Stimulated activated CD8-positive, alpha-beta memory T cell treated with anti-CD3 and anti-CD28 coated beads, Interleukin-7, amount 100 ng/mL, for 24 hours (primary cell): Measurements from ENCODE around the gene KLHL24.
"Not testable (repeated sequence)": the region's sequence is repeated elsewhere in the genome, so short reads cannot be mapped to it uniquely, and the experiment has no call there.

Experiments used
- DNase-seq: peaks from one replicate; pipeline ENCODE4 v3.0.0-alpha.2; 2020; ENCODE audit warnings: low read depth

KLHL24 gene

DNA sequence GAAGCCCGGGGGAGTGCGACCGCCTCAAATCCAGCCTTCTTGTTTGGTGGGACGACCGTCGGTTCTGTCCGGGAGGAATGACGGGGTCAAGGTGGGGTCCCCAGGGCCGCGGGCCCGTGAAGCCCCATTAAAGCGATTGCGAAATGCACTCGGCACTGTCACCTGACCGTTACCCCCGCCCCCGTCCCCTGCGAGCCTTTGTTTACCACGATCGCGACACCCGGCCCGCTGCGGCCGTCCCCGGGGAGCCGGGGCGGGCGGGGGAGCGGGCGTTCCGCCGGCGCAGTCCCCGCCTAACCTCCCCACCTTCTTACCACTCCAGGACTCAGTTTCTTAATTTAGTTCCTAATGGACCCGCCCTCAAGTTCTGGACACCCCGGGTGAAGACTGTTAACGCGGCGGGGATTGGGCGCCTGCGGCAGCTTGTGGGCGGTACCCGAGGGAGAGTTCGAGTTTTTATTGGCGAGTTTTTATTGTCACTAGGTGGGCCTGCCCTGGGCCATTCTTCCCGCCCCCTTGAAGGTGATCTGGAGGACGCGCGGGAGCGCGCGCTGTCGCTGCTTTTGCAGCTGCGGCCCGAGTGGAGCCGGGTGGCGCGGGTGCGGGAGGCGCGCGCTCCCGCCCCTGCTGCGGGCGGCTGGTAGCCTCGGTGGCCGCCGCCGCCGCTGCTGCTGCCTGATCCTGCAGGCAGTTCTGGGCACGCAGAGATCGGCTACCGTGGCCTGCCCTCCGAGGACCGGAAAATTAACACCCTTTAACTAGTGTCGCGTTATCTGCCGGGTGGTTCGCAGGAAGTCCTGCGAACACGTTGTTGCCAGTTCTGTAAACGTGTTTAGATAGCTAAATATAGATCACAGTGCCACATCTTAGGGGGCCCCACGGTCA is 1.0 kb downstream of the KLHL24 start:
- DNase-seq, result peak; percentile 81

DNA sequence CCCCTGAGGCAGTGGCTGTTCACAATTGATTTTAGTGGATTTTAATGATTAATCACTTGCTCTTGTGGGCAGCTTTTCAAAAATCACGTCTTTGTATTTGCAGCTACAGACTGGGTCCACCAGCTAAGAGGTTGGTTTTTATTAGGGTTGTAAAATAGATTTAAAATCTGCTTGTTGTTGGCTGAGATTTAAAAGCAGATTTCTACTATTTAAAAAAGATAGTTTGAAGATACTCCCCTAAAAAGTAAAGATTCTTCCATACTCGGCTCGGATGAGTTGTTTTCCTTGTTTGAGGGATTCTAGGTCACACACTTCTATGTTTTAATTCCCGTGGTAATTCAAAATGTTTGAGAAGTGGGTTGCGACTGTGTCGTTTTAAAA is 1.7 kb downstream of the KLHL24 start:
- no peak for DNase-seq

DNA sequence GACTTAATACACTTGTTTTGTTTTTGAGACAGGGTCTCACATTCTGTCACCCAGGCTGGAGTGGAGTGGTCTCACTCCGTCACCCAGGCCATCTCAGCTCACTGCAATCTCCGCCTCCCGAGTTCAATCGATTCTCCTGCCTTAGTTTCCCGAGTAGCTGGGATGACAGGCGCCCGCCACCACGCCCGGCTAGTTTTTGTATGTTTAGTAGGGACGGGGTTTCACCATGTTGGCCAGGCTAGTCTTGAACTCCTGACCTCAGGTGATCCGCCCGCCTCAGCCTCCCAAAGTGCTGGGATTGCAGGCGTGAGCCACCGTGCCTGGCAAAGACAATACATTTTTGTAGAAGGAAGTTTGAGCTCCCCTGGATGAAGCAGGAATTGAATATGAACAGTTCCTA is 2.2 kb downstream of the KLHL24 start:
- DNase-seq, result not testable (repeated sequence)

DNA sequence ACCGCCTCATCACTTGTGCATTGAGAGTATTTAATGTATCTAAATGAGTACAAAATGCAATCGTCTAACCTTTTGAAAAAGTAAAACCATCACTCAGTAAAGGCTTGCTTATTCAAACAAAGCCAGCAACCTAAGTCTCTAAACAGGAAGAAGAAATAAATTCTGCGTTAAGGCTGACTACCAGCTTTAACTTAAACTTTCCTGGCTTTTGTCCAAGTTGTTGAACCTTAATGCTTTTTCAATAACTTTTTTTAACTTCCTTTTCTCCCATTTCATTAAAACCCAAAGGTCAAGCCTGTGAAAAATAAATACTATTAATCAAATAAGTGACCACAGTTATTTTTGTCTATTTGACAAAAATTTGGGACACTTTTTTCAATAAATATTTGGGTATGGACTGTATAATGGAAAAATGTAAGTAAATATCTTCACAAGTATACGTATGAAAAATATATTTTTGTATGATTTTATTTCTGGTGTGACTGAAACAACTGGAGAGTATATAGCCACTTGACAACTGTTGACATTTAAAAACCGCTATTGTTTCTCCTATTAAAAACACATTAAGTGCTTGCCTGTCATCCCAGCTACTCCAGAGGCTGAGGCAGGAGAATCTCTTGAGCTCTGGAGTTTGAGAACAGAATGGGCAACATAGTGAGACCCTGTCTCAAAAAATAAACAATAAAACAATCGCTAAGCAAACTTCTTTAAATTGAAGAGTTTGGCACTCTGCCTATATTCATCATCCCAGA is 2.9 kb downstream of the KLHL24 start:
- DNase-seq, result no peak

DNA sequence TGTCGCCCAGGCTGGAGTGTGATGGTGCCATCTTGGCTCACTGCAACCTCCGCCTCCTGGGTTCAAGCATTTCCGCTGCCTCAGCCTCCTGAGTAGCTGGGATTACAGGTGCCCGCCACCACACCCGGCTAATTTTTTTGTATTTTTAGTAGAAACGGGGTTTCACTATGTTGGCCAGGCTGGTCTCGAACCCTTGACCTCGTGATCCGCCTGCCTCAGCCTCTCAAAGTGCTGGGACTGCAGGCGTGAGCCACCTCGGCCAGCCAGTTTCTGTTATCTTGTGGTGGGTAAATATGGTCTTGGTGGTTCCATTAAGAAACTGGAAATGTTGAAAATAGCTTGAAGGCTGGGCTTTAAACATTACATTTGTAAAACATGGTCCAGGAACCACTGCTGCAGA is 5.2 kb downstream of the KLHL24 start:
- not testable (repeated sequence) for DNase-seq

DNA sequence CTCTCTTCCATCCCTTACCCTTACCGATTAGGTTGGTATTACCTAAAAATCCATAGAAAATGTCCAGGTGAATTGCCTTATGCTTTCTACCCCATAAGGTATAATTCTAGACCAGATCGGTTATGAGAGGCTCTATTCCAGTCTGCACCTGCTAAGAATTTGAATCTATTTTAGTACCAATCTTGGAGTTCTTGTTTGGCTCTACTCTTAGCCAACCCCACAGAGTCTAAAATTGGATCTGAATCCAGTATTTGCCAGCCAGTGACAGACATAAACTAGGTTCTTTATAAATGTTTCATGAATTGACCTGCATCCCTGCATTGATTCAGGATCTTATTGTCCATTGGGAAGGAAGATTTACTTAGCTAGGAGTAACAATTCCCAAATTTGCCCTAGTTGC is 6.5 kb downstream of the KLHL24 start:
- DNase-seq, result no peak

DNA sequence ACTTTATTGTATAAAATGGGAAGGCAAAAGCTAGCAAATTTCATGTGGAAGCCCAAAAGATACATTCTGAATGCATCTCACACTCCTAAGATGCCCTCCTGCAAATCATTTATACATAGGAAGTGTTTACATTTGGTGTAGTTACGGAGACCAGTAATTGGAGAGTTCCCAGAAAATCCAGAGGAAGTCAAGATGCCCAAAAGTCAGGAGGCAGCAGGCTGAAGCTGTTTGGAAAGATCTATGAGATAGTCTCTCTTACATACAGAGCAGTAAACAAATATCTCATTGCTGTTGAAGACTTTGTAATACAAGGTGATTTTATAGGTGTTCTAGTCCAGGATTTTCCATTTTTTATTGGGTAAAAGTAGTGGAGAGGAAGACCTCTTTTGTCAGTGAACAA is 8.8 kb downstream of the KLHL24 start:
- no peak for DNase-seq

DNA sequence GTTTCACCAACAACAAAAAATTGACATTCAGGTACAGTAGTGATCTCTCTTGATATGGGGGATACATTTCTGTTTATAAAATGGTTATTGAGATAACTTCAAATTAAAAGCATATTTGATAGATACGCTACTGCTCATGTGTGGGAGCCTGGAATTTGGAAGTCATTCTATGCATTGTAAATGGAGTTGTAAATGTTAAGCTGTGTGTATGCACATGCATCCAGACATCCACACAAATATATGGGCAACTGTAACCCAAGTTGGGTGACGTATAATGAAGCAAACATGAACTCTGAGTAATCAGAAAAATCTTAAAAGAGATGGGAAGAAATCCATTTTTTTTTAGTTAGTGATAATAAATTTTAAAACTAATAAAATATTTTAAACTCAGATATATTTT is 9.8 kb downstream of the KLHL24 start:
- no peak for DNase-seq

DNA sequence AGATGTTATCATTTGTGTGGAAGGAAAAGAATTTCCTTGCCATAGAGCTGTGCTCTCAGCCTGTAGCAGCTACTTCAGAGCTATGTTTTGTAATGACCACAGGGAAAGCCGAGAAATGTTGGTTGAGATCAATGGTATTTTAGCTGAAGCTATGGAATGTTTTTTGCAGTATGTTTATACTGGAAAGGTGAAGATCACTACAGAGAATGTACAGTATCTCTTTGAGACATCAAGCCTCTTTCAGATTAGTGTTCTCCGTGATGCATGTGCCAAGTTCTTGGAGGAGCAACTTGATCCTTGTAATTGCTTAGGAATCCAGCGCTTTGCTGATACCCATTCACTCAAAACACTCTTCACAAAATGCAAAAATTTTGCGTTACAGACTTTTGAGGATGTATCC is 15.1 kb downstream of the KLHL24 start:
- DNase-seq, result no peak

DNA sequence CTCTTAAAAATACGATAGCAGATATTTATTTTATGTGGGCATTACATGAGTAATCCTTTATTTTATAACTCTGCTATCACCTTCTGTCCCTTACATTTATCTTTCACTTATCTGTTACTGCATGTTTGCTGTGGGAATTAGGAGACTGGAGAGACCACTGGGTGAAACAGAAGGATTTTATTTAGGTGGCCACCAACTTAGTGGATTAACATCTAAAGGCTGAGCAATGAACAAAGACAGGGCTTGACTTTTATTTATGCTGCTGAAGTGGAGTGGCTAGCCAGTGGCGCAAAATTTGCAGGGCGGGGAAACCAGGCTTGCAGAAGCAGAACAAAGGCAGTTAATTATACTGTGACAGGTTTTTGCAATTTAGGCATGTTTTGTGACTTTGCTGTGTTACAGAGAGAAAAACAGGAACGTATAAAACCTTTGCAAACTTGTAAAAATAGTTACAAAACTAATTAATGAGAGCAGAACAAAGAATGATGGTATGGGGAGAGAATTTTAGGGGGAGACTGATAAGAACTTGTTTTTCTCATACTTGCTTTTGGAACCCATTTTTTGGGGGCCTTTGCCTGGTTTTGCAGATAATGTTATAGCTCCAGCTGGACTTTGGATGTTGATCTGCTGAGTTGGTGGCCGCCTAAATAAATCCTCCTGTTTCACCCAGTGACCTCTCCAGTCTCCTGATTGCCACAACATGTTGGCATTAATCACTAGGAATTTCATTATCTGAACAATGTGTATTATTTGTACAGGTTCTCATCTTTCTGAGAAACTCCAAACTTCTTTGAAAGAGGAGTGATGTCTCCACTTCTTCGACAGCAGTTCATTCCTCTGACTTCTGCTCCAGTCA is 18.0 kb downstream of the KLHL24 start:
- no peak for DNase-seq

DNA sequence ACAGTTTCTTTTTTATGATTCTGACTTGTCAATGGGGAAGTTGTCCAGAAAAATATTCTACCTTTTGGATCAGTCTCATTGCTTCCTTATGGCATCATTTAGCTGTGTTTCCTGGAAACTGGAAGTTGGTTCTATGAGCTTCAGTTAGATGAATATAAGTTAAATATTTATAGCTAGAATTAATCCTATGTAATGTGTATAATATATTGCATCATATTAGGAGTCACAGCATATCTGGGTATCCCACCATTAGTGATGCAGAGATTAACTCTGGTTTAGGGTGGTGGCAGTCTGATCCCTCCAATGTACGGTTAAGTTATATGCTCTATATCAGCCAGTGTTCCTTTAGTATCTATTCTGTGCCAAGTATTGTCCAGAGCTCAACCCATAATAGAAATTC is 19.3 kb downstream of the KLHL24 start:
- no peak for DNase-seq

DNA sequence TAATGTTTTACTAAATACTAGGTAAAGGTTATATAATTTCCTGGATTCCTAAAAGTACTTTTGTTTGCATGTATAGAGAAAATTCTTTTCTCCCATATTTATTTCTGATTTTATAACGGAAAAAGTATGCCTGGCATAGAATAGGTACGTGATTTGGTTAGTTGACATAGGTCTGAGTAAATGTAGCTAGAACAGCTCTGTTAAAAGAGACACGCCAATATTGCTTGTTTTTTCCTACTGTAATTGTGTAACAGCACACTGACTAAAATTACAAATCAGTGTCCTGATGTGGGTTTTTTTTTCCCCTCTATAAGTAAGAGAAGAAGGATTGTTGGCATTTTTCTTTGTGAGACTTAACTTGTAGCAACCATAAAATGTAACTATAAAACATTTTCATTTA is 26.7 kb downstream of the KLHL24 start:
- no peak for DNase-seq

DNA sequence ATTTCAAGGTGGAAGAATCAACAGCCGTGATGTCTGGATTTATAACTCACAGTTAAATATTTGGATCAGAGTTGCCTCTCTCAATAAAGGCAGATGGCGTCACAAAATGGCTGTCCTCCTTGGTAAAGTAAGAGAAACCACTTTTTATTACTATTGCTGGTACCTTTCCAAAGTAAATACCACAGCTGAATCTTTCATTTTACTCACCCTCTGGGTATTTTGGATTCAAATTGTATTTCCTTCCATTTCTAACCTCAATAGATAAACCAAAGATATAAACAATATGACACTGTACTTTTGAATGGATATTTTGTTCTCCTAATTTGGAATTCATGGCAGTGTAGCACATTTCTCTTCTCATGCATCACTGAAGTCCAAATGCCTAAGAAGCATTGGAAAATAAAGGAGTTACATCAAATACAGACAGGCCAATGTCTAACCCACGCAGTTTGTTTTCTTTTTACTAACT is 29.5 kb downstream of the KLHL24 start:
- no peak for DNase-seq

DNA sequence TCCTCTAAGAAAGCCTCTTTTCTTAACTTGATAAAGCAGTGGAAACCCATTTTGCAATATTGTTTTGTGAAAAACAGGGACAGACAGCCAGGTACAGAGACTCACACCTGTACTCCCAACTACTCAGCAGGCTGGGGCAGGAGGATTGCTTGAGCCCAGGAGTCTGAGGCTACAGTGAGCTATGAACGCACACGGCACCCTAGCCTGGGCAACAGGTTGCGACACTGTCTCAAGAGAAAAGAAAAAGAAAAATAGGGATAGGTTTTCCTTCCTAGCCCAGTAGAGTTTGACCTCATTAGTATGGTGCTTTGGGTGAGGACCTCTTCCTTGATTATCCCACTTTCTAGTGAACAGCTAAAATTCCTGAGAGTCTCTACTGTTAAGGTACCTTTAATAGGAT is 44.6 kb downstream of the KLHL24 start:
- no peak for DNase-seq

DNA sequence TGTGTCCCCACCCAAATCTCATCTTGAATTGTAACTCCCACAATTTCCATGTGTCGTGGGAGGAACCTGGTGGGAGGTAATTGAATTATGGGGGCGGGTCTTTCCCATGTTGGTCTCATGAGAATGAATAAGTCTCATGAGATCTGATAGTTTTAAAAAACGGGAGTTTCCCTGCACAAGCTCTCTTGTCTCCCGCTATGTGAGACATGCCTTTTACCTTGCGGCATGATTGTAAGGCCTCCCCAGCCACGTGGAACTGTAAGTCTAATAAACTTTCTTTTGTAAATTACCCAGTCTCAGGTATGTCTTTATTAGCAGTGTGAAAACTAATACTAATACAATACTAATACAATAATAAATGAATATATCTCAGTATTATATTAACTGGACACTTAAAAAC is 52.3 kb downstream of the KLHL24 start:
- DNase-seq, result no peak

DNA sequence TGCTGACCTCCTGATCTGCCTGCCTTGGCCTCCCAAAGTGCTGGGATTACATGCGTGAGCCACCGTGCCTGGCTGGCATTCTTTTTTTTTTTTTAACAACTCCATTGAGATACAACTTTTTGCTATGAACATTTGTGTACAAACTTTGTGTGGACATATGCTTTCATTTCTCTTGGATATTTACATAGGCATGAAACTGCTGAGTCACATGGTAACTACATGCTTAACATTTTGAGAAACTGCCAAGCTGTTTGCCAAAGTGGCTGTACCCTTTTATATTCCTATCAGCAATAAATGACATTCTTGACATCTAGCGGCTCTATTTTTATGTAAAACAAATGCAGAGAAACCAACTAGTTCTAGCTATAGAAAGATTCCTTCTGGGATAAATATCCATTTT is 53.5 kb downstream of the KLHL24 start:
- no peak for DNase-seq

DNA sequence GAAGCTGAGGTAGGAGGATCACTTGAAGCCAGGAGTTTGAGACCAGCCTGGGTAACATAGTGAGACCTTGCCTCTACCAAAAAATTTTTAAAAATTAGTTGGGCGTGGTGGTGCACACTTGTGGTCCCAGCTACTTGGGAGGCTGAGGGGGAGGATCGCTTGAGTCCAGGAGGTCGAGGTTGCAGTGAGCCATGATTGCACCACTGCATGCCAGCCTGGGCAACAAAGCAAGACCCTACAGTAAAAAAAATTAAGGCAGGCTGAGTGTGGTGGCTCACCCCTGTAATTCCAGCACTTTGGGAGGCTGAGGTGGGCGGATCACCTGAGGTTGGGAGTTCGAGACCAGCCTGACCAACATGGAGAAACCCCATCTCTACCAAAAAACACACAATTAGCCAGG is 54.2 kb downstream of the KLHL24 start:
- DNase-seq, result not testable (repeated sequence)

DNA sequence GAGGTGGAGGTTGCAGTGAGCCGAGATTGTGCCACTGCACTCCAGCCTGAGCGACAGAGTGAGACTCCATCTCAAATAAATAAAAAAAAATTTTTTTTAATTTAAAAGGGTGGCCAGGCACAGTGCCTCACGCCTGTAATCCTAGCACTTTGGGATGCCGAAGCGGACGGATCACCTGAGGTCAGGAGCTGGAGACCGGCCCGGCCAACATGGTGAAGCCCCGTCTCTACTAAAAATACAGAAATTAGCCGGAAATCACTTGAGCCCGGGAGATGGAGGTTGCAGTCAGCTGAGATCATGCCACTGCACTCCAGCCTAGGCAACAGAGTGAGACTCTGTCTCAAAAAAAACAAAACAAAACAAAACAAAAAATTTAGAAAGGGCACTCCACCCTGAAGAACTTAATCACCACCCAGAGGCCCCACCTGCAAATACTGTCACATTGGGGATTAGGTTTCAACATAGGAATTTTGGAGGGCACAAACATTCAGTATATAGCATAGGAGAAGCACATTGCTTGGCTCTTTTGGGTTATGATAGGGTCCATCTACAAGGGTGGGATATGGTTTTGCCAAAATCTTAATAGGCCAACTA is 55.1 kb downstream of the KLHL24 start:
- no peak for DNase-seq

DNA sequence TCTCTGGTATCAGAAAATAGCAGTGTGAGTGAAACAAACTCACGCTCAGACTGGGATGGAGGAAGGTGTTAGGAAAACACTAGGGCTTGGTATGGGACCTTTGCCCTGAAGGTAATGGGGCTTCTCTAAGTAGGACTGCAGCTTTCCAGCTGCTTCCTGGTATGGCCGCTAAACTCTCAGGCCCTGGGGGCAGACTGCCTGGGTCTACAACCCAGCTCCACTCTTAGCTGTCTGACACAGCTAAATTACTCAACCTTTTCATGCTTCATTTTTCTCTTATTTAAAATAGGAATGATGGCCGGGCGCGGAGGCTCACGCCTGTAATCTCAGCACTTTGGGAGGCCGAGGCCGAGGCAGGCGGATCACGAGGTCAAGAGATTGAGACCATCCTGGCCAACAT is 57.0 kb downstream of the KLHL24 start:
- no peak for DNase-seq

DNA sequence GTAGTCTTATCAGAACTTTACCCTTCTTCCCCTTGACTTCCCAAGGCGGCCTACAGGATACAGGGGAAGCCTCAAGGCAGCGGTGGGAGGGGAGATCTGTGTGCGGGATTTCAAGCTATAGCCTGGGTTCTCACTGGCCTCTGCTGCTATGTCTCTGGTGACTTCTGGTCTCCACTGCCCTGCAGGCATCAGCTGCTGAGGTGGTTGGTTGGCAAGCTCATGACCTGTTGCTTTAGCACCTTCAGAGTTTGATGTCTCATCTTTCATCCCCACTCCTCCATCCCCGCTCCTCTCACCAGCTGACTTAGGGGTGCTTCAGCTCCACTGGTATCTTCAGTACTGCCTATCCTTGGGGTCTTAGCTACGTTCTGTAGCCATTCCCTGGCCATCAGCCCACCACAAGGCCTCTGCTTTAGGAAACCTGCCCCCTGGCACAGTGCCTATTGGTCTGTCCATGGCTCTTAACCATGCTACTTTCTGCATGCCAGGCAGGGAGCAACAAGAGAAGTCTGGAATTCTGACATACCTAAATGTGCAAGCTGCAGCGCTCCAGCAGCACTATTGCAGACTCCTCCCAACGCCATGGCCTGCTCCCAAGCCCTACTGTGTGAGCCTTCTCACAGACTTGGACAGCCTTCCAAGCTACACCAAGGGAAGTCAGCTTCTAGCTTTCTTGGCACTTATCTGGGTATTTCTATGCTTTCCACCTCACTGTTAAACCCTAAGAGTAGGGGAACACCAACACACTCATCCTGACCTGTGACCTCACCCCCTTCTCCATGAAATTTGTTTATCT is 60.3 kb downstream of the KLHL24 start:
- DNase-seq, result no peak

DNA sequence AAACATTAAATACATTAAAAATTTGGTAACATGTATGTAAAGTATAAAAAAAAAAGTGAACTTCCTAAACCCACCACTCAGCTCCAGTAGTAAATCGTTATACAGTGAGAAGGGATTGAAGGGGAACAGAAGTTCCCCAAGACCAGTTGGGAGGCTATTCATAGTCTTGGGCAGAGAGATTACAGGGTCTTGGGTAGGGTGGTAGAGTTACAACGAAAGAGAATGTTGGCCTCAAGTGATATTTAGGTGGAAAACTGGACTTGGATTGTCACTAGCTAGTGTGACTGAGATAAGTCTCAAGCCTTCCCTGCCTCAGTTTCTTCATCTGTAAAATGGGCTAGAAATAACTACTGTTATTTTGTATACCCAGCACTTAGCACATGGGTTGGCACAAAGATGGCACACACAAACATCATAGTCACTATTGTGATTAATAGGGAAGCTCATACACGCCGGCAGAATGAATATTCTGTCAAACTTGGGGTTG is 61.7 kb downstream of the KLHL24 start:
- no peak for DNase-seq
